SU-DHL-6 (cell line): ENCODE results near the gene KRTAP12-3.
"Not testable (repeated sequence)": the region's sequence is repeated elsewhere in the genome, so short reads cannot be mapped to it uniquely, and the experiment has no call there.

Source experiments
- H2AFZ ChIP-seq: fragments of 200-600 bp; sonication (generic); 2 replicates; pipeline ENCODE4 v1.6.1; 2014; ENCODE audit warnings: low read depth, mild to moderate bottlenecking, moderate library complexity, mixed read lengths, antibody characterized with exemption, low read length; ENCODE audit not compliant: severe bottlenecking
- H3F3A ChIP-seq: fragments of 200-600 bp; shearing (Covaris generic); 2 replicates; pipeline ENCODE4 v1.6.0; 2016; ENCODE audit warnings: antibody characterized with exemption, mild to moderate bottlenecking; ENCODE audit not compliant: insufficient read depth
- H3K27ac ChIP-seq: fragments of 200-600 bp; sonication (generic); 2 replicates; pipeline ENCODE4 v1.5.1; 2016; ENCODE audit warnings: low read depth, mild to moderate bottlenecking, low read length, moderate library complexity, mixed read lengths
- H3K27me3 ChIP-seq: fragments of 200-600 bp; sonication (generic), shearing (Covaris generic); 2 replicates; pipeline ENCODE4 v1.6.0; 2014; ENCODE audit warnings: mild to moderate bottlenecking, low read length
- H3K36me3 ChIP-seq: fragments of 200-600 bp; sonication (generic); 2 replicates; pipeline ENCODE4 v1.6.1; 2014; ENCODE audit warnings: mild to moderate bottlenecking, low read length, mixed read lengths
- H3K4me2 ChIP-seq: fragments of 300-600, 200-600 bp; shearing (Covaris generic), sonication (generic); 2 replicates; pipeline ENCODE4 v1.6.0; 2014; ENCODE audit warnings: low read length, low read depth, mild to moderate bottlenecking; ENCODE audit not compliant: poor library complexity, severe bottlenecking
- H3K4me3 ChIP-seq: fragments of 200-600 bp; sonication (generic); 2 replicates; pipeline ENCODE4 v1.5.1; 2014; ENCODE audit warnings: antibody characterized with exemption, low read length, mild to moderate bottlenecking, mixed read lengths; ENCODE audit not compliant: insufficient read depth, poor library complexity, severe bottlenecking
- H3K79me2 ChIP-seq: fragments of 200-600 bp; sonication (generic); 2 replicates; pipeline ENCODE4 v1.6.1; 2014; ENCODE audit warnings: mild to moderate bottlenecking, low read length, moderate library complexity; ENCODE audit not compliant: insufficient read depth
- H3K9ac ChIP-seq: fragments of 200-600 bp; sonication (generic); 2 replicates; pipeline ENCODE4 v1.7.0; 2014; ENCODE audit warnings: mild to moderate bottlenecking, low read length
- H3K9me2 ChIP-seq: fragments of 200-600 bp; sonication (generic); replicated peaks from 2 replicates; pipeline ENCODE4 v1.6.1; 2014; ENCODE audit warnings: low read length; ENCODE audit not compliant: insufficient read depth
- H3K9me3 ChIP-seq: fragments of 200-600 bp; sonication (generic); 2 replicates; pipeline ENCODE4 v1.6.1; 2014; ENCODE audit warnings: low read length, mixed read lengths; ENCODE audit not compliant: insufficient read depth
- H4K20me1 ChIP-seq: fragments of 200-600 bp; sonication (generic); 2 replicates; pipeline ENCODE4 v1.6.1; 2014; ENCODE audit warnings: low read depth, mild to moderate bottlenecking, antibody characterized with exemption, low read length, moderate library complexity, mixed read lengths
- EZH2phosphoT487 ChIP-seq: fragments of 200-600 bp; sonication (generic), shearing (Covaris generic); conservative IDR thresholded peaks from 2 replicates; pipeline ENCODE4 v1.6.1; 2018; ENCODE audit warnings: mild to moderate bottlenecking, antibody characterized with exemption, low read length, moderate library complexity, mixed read lengths
- TF ChIP-seq, protein P1 (sequence below): fragments of 200-600 bp; sonication (generic); IDR thresholded peaks from one replicate; pipeline ENCODE4 v1.5.1; 2017; ENCODE audit warnings: antibody characterized with exemption, mild to moderate bottlenecking, low read length, moderate library complexity; ENCODE audit not compliant: insufficient read depth, poor library complexity, severe bottlenecking

Gene KRTAP12-3

DNA sequence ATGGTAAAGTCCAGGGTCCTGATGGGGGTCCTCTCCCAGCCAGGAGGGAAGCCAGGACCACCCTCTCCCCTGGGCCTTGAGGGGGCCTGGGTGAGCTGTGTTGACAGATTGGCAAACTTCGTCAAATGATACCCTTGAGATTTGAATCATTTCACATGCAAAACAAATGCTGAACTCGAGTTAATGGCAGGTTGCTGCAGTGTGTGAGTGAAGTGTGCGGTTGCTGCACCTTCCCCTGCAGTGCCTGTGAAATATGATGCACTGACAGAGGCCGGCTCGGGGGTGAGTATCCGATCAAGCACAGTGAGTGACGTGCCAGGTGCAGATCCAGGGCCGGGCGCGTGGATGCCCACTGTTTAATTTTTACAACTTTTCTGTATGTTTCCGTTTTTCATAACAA lies 29.9 kb downstream of the KRTAP12-3 start:
- Histone ChIP-seq H3F3A (no peaks in the 10 kb centered on the region), H3K79me2 (no peaks in the 10 kb centered on the region), H3K4me2 (no peak overlapping the region), H2AFZ (no peak overlapping the region), H3K9me3 (no peaks in the 10 kb centered on the region), H3K4me3 (no peak overlapping the region), H3K36me3 (no peaks in the 10 kb centered on the region), H3K9ac (no peak overlapping the region), H3K27me3 (no peaks in the 10 kb centered on the region), H3K9me2 (no peaks in the 10 kb centered on the region), H3K27ac (no peak overlapping the region), H4K20me1 (no peaks in the 10 kb centered on the region)
- TF ChIP-seq EZH2phosphoT487: no peak
- TF ChIP-seq, protein P1, sequence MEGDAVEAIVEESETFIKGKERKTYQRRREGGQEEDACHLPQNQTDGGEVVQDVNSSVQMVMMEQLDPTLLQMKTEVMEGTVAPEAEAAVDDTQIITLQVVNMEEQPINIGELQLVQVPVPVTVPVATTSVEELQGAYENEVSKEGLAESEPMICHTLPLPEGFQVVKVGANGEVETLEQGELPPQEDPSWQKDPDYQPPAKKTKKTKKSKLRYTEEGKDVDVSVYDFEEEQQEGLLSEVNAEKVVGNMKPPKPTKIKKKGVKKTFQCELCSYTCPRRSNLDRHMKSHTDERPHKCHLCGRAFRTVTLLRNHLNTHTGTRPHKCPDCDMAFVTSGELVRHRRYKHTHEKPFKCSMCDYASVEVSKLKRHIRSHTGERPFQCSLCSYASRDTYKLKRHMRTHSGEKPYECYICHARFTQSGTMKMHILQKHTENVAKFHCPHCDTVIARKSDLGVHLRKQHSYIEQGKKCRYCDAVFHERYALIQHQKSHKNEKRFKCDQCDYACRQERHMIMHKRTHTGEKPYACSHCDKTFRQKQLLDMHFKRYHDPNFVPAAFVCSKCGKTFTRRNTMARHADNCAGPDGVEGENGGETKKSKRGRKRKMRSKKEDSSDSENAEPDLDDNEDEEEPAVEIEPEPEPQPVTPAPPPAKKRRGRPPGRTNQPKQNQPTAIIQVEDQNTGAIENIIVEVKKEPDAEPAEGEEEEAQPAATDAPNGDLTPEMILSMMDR: no peak

DNA sequence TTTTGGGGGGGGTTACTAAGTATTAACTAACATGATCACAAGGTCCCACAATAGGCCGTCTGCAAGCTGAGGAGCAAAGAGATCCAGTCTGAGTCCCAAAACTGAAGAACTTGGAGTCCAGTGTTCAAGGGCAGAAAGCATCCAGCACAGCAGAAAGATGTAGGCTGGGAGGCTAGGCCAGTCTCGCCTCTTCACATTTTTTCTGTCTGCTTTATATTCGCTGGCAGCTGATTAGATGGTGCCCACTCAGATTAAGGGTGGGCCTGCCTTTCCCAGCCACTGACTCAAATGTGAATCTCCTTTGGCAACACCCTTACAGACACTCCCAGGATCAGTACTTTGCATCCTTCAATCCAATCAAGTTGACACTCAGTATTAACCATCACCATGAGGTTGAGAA lies 32.0 kb downstream of the KRTAP12-3 start:
- not testable (repeated sequence) for H3K79me2 ChIP-seq, H3K4me2 ChIP-seq, H3K9ac ChIP-seq, H4K20me1 ChIP-seq, H2AFZ ChIP-seq, H3K9me2 ChIP-seq, H3K9me3 ChIP-seq, H3K27me3 ChIP-seq, H3F3A ChIP-seq, H3K27ac ChIP-seq, H3K36me3 ChIP-seq, H3K4me3 ChIP-seq

DNA sequence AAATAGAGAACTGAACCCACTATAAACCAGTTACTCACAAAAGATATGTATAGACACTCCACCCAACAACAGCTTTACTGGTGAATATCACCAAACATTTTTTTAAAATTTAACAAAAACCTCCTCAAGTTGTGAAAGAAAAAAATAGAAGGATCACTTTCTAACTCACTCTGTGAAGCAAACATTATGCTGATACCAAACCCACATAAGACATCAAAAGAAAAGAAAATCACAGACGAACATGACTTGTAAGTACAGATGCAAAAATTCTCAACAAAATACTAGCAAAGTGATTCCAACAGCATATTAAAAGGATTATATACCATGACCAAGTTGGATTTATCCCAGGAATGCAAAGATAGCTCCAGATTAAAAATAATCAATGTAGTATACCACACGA lies 34.0 kb downstream of the KRTAP12-3 start:
- H3K4me2 ChIP-seq: no peak overlapping the region
- H3K9me2 ChIP-seq: no peaks in the 10 kb centered on the region
- no peaks in the 10 kb centered on the region for H3K36me3 ChIP-seq
- no peak overlapping the region for H2AFZ ChIP-seq
- H3F3A ChIP-seq: no peaks in the 10 kb centered on the region
- no peaks in the 10 kb centered on the region for H3K79me2 ChIP-seq
- H3K27ac ChIP-seq: no peak overlapping the region
- no peaks in the 10 kb centered on the region for H3K27me3 ChIP-seq
- H3K4me3 ChIP-seq: no peak overlapping the region
- H3K9me3 ChIP-seq: no peaks in the 10 kb centered on the region
- H3K9ac ChIP-seq: no peak overlapping the region
- TF ChIP-seq, protein P1: no peak
- TF ChIP-seq EZH2phosphoT487: no peak
- H4K20me1 ChIP-seq: no peaks in the 10 kb centered on the region

DNA sequence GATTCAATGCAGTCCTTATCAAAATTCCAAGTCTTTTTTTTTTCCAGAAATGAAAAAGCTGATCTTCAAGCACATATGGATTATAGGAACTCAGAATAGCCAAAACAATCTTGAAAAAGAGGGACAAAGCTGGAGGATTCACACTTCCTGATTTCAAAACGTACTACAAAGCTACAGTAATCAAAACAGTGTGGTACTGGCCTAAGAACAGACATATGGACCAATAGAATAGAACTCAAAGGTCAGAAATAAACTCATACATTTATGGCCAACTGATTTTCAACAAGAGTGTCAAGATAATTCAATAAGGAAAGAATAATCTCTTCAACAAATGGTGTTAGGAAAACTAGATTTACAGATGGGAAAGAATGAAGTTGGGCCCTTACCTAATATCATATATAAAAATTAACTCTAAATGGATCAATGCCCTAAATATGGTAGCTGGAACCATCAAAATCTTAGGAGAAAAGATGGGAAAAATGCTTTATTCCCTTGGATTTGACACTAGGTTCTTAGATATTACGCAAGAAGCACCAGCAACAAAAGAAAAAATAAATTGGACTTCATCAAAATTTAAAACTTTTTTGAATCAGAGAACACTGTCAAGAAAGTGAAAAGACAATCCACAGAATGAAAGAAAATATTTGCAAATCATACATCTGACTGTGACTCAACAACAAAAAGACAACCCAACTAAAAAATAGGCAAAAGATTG lies 35.2 kb downstream of the KRTAP12-3 start:
- H3K79me2 ChIP-seq: no peaks in the 10 kb centered on the region
- H3K9ac ChIP-seq: no peak overlapping the region
- no peak overlapping the region for H2AFZ ChIP-seq
- no peaks in the 10 kb centered on the region for H3F3A ChIP-seq
- H4K20me1 ChIP-seq: no peaks in the 10 kb centered on the region
- TF ChIP-seq, protein P1: no peak
- TF ChIP-seq EZH2phosphoT487: no peak
- H3K27ac ChIP-seq: no peak overlapping the region
- no peaks in the 10 kb centered on the region for H3K9me2 ChIP-seq
- H3K9me3 ChIP-seq: no peaks in the 10 kb centered on the region
- H3K4me2 ChIP-seq: no peak overlapping the region
- no peaks in the 10 kb centered on the region for H3K27me3 ChIP-seq
- no peak overlapping the region for H3K4me3 ChIP-seq
- no peaks in the 10 kb centered on the region for H3K36me3 ChIP-seq
